Breast epithelium (tissue), 3 donors: Measurements from ENCODE around the gene ATP10B.

Source experiments
- POLR2A ChIP-seq: fragments of 450-650 bp; IDR thresholded peaks from one replicate; pipeline ENCODE4 v1.6.1; 2016; ENCODE audit warnings: antibody characterized with exemption, mild to moderate bottlenecking, moderate library complexity
- POLR2AphosphoS5 ChIP-seq, 3 donors: sonication (generic); formaldehyde crosslinking; IDR thresholded peaks; one replicate each; pipeline ENCODE4 v1.6.1; 2017; ENCODE audit warnings: antibody characterized with exemption in 3 of 3
- TF ChIP-seq, protein P1 (sequence below), 3 donors: fragments of 450-650 bp; IDR thresholded peaks; one replicate each; pipeline ENCODE4 v1.5.1; 2016 to 2017; ENCODE audit warnings: antibody characterized with exemption in 3 of 3, mild to moderate bottlenecking in 3 of 3, moderate library complexity in 3 of 3

- TF ChIP-seq, protein P1, sequence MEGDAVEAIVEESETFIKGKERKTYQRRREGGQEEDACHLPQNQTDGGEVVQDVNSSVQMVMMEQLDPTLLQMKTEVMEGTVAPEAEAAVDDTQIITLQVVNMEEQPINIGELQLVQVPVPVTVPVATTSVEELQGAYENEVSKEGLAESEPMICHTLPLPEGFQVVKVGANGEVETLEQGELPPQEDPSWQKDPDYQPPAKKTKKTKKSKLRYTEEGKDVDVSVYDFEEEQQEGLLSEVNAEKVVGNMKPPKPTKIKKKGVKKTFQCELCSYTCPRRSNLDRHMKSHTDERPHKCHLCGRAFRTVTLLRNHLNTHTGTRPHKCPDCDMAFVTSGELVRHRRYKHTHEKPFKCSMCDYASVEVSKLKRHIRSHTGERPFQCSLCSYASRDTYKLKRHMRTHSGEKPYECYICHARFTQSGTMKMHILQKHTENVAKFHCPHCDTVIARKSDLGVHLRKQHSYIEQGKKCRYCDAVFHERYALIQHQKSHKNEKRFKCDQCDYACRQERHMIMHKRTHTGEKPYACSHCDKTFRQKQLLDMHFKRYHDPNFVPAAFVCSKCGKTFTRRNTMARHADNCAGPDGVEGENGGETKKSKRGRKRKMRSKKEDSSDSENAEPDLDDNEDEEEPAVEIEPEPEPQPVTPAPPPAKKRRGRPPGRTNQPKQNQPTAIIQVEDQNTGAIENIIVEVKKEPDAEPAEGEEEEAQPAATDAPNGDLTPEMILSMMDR (IDR thresholded peaks at IDR 0.05): no peak
- TF ChIP-seq POLR2A (no peak), POLR2AphosphoS5 (IDR thresholded peaks at IDR 0.05) (no peak)
Measured at GRCh38 chr5:160651692-160652645, 200.0 kb downstream of the ATP10B start.
